PC-9 (cell line): Measurements from ENCODE around the gene HDHD5. TPM values are rescaled to one million over a fixed set of nuclear protein-coding genes. Genes with fewer than 3 reads are reported as not detected.

ENCODE experiments used
- BruUV-seq: library from RNA; stranded (reverse); fragments of 400-500 nt; replicated peaks from 2 replicates; lab custom pipeline; 2021; lab: Mats Ljungman, UMichigan
- CTCF ChIA-PET: fragments of 300-600 bp; sonication (Branson Sonifier 250); formaldehyde crosslinking; loops from one replicate; lab custom pipeline; 2022; ENCODE audit warnings: antibody characterized with exemption; lab: Charles Lee
- POLR2A ChIA-PET: fragments of 300-600 bp; sonication (Branson Sonifier 250); formaldehyde crosslinking; loops from one replicate; lab custom pipeline; 2022; ENCODE audit warnings: antibody characterized with exemption; ENCODE audit not compliant: unreplicated experiment; lab: Charles Lee
- DNase-seq, 2 experiments: peaks; one replicate each; pipeline versions ENCODE4 v3.0.0 to v3.0.0-alpha.2; 2015 to 2022; ENCODE audit warnings: mixed read lengths in 1 of 2
- H2AFZ ChIP-seq: fragments of 200-600 bp; sonication (generic); 2 replicates; pipeline ENCODE4 v1.8.1; 2017; ENCODE audit warnings: antibody characterized with exemption
- H3F3A ChIP-seq: fragments of 200-600 bp; sonication (generic); 2 replicates; pipeline ENCODE4 v1.8.1; 2017; ENCODE audit warnings: antibody characterized with exemption, mild to moderate bottlenecking, low read depth; ENCODE audit not compliant: insufficient read depth
- H3K27ac ChIP-seq: fragments of 200-600 bp; sonication (generic); 2 replicates; pipeline ENCODE4 v1.6.1; 2016; ENCODE audit warnings: mixed run types
- H3K27me3 ChIP-seq: fragments of 200-600 bp; sonication (generic); 2 replicates; pipeline ENCODE4 v1.6.1; 2016; ENCODE audit warnings: low read depth, mixed run types; ENCODE audit not compliant: insufficient read depth
- H3K36me3 ChIP-seq: fragments of 200-600 bp; sonication (generic); 2 replicates; pipeline ENCODE4 v1.6.1; 2016; ENCODE audit warnings: low read depth, mixed run types
- H3K4me1 ChIP-seq: fragments of 200-600 bp; sonication (generic); replicated peaks from 2 replicates; pipeline ENCODE4 v1.6.1; 2016; ENCODE audit warnings: mixed run types; ENCODE audit not compliant: insufficient read depth
- H3K4me2 ChIP-seq: fragments of 200-600 bp; sonication (generic); 2 replicates; pipeline ENCODE4 v1.6.1; 2017; ENCODE audit warnings: mixed run types
- H3K4me3 ChIP-seq: fragments of 200-600 bp; sonication (generic); 2 replicates; pipeline ENCODE4 v1.6.1; 2016; ENCODE audit warnings: mixed run types
- H3K79me2 ChIP-seq: fragments of 200-600 bp; sonication (generic); 2 replicates; pipeline ENCODE4 v1.6.1; 2017; ENCODE audit warnings: low read depth, mixed run types
- H3K9me2 ChIP-seq: fragments of 200-600 bp; sonication (generic); 2 replicates; pipeline ENCODE4 v1.8.1; 2017; ENCODE audit warnings: mild to moderate bottlenecking; ENCODE audit not compliant: insufficient read depth
- H3K9me3 ChIP-seq: fragments of 200-600 bp; sonication (generic); 2 replicates; pipeline ENCODE4 v1.8.1; 2016; ENCODE audit warnings: low read depth; ENCODE audit not compliant: insufficient read depth
- H4K20me1 ChIP-seq: fragments of 200-600 bp; sonication (generic); 2 replicates; pipeline ENCODE4 v1.8.1; 2017; ENCODE audit not compliant: insufficient read depth
- EZH2 ChIP-seq: fragments of 200-600 bp; sonication (generic); IDR thresholded peaks from 2 replicates; pipeline ENCODE4 v1.8.0; 2017; ENCODE audit warnings: antibody characterized with exemption, low read depth
- intact Hi-C: fragments of 100-400 bp; cut with micrococcal nuclease; formaldehyde crosslinking; loops from one replicate; pipeline ENCODE4 v1.10.0; 2022; ENCODE audit not compliant: unreplicated experiment
- total RNA-seq: library from RNA; stranded (reverse); gene quantifications from 2 replicates; pipeline ENCODE4 v1.2.3, GENCODE V29; 2021
- TF ChIP-seq, protein P1 (sequence below): fragments of 200-600 bp; sonication (generic); conservative IDR thresholded peaks from 2 replicates; pipeline ENCODE4 v1.6.1; 2017; ENCODE audit warnings: mixed run types, antibody characterized with exemption, mild to moderate bottlenecking, moderate library complexity

Gene HDHD5
- total RNA-seq, 1 experiment from 2014 or later, result 26.5 TPM

DNA sequence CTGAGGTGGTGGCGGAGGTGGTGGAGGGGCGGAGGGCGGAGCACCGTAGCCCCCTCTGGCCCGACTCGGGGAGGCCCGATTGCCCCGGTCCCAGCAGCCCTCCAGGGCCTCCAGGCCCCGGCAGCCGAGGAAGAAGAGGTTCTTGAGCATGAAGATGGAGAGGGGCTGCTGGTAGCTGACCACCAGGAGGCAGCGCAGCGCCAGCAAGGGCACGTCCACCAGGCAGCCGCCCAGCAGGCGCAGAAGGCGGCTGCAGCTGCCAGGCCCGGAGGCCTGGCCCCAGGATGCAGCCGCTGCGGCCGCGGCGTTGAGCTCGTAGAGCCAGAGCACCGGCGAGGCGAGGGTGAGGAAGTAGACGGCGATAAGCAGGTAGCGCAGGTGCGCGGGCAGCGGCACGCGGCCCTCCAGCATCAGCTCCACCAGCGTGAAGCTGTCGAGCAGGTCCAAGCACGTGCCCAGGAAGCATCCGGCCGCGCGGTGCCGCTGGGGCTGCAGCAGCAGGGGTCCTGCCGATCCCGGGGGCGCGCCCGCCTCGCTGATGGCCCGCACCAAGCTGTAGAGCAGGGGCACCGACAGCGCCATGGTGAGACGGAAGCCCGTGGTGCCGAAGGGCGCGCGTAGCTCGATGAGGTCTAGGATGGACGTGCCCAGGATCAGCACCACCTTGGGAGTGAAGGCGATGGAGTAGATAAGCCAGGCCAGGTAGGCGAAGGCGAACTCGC lies 39.4 kb downstream of the HDHD5 start:
- no peaks in the 10 kb centered on the region for H3F3A ChIP-seq
- no peaks in the 10 kb centered on the region for H3K79me2 ChIP-seq
- BruUV-seq, result no TSS peak
- H3K4me2 ChIP-seq, result no peak overlapping the region
- no peaks in the 10 kb centered on the region for H3K9me2 ChIP-seq
- no peaks in the 10 kb centered on the region for H3K36me3 ChIP-seq
- ChIA-PET POLR2A (no interaction called here), CTCF (no interaction called here)
- no peaks in the 10 kb centered on the region for H3K9me3 ChIP-seq
- H3K27me3 ChIP-seq, result no peaks in the 10 kb centered on the region
- no peak overlapping the region for H2AFZ ChIP-seq
- H3K4me3 ChIP-seq, result no peak overlapping the region
- no peak for DNase-seq
- no peak overlapping the region for H3K27ac ChIP-seq
- H4K20me1 ChIP-seq, result no peaks in the 10 kb centered on the region
- TF ChIP-seq, protein P1, sequence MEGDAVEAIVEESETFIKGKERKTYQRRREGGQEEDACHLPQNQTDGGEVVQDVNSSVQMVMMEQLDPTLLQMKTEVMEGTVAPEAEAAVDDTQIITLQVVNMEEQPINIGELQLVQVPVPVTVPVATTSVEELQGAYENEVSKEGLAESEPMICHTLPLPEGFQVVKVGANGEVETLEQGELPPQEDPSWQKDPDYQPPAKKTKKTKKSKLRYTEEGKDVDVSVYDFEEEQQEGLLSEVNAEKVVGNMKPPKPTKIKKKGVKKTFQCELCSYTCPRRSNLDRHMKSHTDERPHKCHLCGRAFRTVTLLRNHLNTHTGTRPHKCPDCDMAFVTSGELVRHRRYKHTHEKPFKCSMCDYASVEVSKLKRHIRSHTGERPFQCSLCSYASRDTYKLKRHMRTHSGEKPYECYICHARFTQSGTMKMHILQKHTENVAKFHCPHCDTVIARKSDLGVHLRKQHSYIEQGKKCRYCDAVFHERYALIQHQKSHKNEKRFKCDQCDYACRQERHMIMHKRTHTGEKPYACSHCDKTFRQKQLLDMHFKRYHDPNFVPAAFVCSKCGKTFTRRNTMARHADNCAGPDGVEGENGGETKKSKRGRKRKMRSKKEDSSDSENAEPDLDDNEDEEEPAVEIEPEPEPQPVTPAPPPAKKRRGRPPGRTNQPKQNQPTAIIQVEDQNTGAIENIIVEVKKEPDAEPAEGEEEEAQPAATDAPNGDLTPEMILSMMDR, result no peak
- TF ChIP-seq EZH2, result no peak
- H3K4me1 ChIP-seq, result no peaks in the 10 kb centered on the region
- intact Hi-C loops, result no loop called here

DNA sequence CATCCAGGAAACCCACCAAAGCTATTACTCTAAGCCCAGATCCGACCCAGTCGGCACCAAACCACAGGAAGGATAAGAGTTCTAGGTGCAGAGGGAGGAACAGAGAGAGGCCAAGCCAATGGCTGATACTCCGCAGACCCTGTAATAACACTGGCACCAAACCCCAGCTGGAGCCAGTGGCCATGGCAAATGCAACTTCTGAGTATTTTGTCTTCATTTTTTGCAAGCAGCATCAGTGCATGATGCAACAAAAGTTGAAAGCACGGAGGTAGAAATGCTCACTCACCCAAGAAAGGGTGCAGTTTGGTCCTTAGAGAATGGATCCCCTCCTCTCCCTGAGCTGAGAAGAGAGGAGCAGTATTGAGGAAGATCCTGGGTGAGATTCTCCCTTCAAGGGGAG lies 40.7 kb downstream of the HDHD5 start:
- TF ChIP-seq, protein P1, result no peak
- no peak for TF ChIP-seq EZH2
- no TSS peak for BruUV-seq

DNA sequence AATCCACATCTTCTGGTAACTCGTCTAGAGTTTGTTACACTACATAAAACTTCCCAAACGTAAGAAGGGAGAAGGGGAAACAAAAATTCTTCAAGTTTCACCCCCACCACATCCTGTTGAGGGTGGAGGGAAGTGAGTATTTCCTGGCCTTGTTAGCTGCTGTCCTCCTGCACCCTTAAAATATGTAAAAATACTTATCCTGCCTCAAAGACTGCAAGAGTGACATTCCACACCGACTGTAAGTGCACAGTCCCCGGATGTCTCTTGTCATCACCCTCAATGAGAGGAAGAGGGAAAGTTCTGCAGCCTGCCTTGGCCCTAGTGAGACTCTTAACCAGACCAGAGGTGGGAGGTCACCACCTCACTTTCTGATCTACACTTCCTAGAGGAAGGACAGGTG lies 41.2 kb downstream of the HDHD5 start:
- no peaks in the 10 kb centered on the region for H3K9me3 ChIP-seq
- H2AFZ ChIP-seq, result no peak overlapping the region
- H3K36me3 ChIP-seq, result no peaks in the 10 kb centered on the region
- no TSS peak for BruUV-seq
- H3K4me1 ChIP-seq, result no peaks in the 10 kb centered on the region
- no peaks in the 10 kb centered on the region for H3K9me2 ChIP-seq
- ChIA-PET CTCF (no interaction called here), POLR2A (no interaction called here)
- no peaks in the 10 kb centered on the region for H3K27me3 ChIP-seq
- no peak overlapping the region for H3K4me2 ChIP-seq
- no peak overlapping the region for H3K4me3 ChIP-seq
- H3F3A ChIP-seq, result no peaks in the 10 kb centered on the region
- TF ChIP-seq, protein P1, result no peak
- no peak for DNase-seq
- H4K20me1 ChIP-seq, result no peaks in the 10 kb centered on the region
- no peak overlapping the region for H3K27ac ChIP-seq
- intact Hi-C loops, result no loop called here
- H3K79me2 ChIP-seq, result no peaks in the 10 kb centered on the region

More for the DNA sequence above, 40.7 kb downstream of the HDHD5 start:
- intact Hi-C loops, result no loop called here
- POLR2A ChIA-PET, result no interaction called here
- no peak overlapping the region for H3K4me2 ChIP-seq
- CTCF ChIA-PET, result no interaction called here
- H3K4me3 ChIP-seq, result no peak overlapping the region
- H2AFZ ChIP-seq, result no peak overlapping the region
- no peak for DNase-seq
- H3K36me3 ChIP-seq, result no peaks in the 10 kb centered on the region
- H3K4me1 ChIP-seq, result no peaks in the 10 kb centered on the region
- no peak overlapping the region for H3K27ac ChIP-seq
- no peaks in the 10 kb centered on the region for H3K9me2 ChIP-seq
- H3K27me3 ChIP-seq, result no peaks in the 10 kb centered on the region
- H3F3A ChIP-seq, result no peaks in the 10 kb centered on the region
- no peaks in the 10 kb centered on the region for H3K79me2 ChIP-seq
- H4K20me1 ChIP-seq, result no peaks in the 10 kb centered on the region
- H3K9me3 ChIP-seq, result no peaks in the 10 kb centered on the region
